Measurements from ENCODE around the gene NPPC.
"Not testable (repeated sequence)": the region's sequence is repeated elsewhere in the genome, so short reads cannot be mapped to it uniquely, and the experiment has no call there.

The NPPC gene

DNA sequence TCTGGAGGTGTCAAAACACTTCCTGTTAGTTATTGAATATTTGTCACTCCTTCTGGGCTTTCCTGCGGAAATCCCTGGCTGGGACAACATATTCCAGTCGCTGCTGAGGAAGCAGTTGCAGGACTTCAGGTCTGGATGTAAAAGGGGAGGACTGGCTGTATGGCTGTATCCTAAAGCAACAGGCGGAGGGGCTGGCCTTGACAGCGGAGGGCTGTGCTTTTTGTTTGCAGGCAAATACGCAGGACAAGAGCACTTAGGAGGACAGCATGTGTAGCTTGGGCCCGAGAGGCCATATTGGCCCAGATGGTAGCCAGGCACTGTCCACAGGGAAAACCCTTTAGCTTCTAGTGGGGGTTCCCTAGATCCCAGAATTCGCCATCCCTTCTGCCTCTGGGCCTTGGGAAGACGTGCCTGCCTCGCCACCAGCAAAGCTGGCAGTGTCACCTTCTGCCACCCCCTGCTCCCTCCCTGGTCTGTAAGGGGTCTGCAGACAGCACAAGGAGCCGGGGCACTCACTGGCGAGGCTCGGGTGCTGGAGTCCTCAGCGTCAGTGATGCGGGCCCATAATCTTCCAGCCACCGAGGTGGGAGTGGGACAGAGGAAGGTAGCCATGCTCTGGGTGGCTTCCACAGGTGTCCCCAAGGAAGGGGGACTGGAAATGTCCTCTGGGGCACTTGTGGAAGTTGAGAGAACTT lies 6.7 kb downstream of the NPPC start:
- DNase-seq: no peak

DNA sequence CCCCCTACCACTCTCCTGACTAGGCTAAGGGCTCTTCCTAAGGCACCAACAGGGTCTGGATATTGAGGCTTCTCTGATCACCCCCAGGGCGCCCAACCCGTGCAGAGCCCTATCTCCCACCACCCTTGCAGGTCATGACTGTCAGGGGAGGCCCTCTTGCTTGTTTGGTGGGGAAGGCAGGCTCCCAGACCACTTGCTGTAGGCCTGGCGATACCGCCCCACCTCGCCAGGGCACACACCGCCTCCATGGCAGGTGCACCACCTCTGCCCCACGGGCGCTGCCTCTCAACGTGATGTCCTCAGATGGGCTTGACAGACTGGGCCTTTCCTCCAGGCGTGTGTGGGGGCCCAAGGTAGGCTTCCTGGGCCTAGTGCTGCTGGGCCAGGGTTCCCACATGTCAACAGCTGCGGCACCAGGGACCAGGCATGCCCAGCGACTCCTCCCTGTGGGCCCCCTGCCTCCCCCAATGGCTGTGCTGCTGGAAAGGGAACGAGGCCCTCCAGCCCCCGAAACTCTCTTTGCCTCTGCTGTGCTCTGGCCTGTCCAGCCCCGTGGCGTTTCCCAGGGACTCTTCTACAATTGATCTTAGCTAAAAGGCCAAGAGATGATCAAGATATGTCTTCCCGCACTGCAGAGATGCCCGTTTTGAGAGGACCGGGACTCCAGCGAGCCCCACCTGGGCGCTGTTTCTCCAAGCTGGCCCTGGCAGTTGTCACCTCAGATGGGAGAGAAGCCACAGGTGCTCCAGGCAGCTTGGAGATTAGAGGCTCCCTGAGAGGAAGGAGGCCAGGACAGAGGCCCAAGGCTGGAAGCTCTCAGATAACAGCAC lies 7.5 kb downstream of the NPPC start:
- no peak for DNase-seq

DNA sequence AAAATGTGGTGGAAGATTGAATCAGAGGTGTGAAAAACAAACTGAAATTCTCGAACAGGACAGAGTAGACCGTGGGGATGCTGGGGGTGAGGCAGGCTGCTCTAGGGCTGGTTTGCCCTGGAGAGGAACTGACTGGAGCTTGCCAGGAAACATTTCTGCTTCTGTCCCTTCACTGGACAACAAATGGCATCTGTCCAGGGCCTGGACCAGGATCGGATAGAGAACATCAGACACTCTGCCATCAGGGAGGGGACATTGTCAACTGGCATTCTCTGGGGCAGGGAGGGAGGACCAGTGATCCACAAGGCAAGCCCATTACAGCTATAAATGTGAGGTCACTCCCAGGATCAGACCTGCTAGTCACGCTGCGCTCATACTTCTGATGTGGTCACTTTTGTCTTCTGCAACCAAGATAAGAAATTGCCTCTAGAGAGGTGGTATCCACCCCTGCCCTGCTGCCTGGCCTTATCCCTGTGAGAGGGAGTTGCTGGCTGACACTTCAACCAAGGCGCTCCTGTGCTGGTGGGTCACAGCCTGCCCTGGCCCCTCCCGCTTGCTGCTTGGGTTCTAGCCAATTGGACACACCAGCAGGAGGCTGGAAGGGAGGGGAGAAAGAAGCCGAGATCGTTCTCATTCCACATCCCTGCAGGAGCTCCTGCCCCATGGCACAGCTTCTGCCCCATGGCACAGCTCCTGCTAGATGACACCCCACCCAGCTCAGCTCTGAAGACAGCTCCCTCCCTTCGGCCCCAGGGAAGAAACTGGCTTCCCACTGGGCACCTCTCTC lies 8.7 kb downstream of the NPPC start:
- no peak for DNase-seq

DNA sequence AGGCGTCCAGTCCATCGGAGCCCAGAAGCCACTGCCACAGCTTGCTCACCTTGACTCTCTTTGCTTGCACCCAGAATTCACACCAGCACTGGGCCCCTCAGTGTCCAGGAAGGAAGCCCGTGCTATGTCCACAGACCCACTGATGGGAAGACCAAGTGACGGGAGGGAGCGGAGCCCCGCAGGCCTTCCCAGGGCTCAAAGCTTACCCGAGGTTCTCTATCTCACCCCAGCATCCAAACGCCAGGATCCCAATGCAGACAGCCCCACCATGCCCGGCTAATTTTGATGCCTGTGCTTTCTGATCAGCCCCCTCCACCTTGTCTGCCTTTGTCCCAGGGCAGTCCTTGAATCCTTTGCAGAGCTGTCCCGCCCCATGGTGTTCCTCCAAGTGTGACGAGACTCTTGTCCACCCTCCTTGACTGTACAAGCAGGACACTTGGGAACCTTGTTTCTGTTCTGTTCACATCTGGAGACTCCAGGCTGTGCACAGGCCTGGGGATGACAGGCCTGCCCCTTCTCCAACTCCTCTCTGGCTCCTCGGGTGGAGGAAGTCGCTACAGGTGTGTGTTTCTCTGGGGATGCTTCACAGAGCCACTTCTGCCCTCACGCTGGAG lies 12.0 kb downstream of the NPPC start:
- DNase-seq: no peak

DNA sequence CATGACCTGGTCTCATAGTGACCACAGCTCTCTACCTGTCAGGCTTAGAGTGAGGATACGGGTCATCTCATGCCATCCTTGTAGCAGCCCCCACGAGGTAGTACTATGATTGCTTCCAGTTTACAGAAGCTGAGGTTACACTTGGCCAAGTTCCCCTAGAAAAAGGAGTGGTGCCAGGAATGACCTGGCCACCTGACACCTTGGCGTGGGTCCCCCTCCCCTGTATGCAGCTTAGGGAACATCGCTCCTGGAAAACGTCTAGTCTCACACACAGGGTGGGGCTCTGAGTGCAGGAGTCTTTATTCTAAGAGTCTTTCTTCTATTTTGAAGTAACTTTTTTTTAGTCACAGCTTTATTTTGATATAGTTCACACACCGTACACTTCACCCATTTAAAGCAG lies 14.8 kb downstream of the NPPC start:
- no peak for DNase-seq

DNA sequence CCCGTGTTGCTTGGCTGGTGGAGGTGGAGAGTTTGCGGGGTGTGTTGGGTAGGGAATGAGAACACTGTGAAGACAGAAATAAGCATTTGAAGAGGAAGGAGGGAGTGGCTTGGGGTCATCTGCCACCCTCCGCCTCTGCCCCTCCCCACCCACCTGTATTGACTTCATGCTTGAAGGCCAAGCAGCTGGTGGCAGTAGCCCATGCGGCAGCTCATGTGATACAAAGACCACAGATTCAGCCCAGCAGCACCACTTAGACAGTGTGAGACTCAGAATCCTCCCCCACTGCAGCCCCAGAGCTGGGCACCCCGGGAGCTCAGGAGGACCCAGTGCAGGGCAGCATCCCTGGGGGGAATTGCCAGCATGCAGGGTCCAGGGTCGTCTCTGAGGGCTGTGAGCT lies 15.4 kb downstream of the NPPC start:
- no peak for DNase-seq

DNA sequence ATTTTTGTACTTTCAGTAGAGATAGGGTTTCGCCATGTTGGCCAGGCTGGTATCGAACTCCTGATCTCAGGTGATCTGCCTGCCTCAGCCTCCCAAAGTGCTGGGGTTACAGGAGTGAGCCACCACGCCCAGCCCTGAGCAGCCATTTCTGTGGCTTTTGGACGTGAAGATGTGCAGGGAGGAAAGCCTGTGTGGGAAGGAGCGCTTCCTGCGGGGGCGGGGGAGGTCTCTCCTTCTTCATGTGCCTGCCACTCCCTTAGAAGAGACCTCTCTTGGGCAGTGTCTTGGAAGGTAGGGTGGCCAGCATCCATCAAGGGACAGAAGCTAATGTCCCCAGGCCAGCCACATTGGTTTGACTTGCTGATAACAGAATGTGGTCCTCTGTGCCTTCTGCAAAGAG lies 16.0 kb downstream of the NPPC start:
- not testable (repeated sequence) for DNase-seq

DNA sequence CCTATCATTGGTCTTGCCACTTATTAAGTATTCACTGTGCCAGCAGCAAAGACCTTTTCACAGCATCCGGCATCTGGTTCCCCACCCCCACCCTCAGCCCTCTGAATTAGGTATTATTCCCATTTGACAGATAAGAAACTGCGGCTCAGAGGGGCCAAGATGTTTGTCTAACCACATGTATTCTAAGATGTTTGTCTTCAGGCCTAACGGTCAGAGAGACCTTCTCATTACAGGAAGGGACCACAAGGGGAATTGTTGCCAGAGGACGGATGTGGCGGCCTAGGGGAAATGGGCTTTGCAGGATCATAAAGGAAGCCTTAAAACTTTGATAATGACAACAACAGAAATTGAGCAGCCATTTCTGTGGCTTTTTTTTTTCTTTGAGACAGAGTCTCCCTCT lies 16.6 kb downstream of the NPPC start:
- DNase-seq: no peak

DNA sequence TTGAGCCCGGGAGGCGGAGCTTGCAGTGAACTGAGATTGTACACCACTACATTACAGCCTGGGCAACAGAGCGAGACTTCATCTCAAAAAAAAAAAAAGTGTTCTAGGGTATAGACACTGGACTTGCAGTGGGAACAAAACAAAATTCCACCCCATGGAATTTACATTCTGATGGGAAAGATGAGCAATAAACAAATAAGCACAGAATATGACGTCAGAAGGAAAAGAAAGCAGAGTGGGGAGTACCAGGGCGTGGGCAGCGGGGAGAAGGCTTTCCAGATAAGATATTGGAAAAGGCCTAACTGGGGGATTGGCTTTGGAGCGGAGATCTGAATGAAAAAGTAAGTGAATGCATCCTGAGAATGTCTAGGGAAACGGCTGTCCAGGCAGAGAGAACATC lies 17.6 kb downstream of the NPPC start:
- DNase-seq: no peak

DNA sequence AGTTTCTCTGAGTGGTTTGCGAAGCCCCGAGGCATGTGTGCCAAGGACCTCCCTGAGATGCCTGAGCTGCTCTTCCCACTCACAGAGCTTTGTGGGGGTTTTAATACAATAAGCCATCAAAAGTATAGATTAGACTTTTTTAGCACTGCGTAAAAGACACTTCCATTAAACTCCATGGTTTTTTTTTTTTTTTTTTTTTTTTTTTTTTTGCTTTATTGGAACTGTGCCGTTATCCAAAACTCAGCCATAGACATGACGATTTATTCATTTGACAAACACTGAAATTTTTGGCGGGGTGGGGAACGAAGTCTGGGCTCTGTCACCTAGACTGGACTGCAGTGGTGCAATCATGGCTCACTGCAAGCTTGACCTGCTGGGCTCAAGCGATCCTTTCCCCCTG lies 18.4 kb downstream of the NPPC start:
- no peak for DNase-seq

DNA sequence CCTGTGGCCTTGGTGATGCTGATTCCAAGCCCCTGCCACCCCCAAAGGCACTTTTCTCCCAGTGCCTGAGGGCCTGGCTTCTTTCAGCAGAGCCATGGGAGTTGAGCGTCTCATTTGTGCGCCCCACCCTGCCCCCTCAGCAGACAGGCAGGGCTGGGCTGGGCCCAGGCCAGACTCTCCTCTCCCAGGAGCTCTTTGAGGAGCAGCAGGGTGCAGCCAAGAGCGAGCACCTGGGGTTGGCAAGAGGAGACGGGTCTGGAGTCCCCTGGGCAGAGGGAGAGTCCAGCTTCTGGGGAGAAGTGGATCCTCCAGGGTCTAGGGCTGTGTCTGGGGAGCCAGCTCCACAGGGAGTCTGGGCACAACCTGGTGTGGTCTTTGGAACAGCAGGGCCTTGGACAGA lies 21.2 kb downstream of the NPPC start:
- no peak for DNase-seq

DNA sequence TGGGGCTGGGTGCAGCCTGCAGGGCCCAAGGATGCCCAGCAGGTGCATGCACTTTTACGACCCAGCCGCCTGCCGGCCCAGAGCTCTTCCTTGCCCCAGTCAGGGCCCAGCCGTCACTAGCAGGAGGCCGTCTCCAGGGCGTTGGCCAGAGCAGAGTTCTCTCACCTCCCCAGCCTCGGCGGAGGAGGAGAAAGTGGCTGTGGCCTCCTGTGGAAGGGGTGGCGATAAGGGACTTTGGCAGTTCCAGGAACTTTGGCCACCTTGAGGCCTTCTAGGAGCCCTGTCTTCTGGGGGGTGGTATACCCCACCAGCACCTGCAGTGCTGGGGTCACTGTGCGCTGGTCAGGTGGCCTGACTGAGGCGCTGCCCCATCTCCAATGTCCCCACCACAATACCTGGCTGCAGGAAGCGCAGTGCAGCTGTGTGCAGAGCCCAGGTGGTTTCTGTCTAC lies 22.0 kb downstream of the NPPC start:
- no peak for DNase-seq

DNA sequence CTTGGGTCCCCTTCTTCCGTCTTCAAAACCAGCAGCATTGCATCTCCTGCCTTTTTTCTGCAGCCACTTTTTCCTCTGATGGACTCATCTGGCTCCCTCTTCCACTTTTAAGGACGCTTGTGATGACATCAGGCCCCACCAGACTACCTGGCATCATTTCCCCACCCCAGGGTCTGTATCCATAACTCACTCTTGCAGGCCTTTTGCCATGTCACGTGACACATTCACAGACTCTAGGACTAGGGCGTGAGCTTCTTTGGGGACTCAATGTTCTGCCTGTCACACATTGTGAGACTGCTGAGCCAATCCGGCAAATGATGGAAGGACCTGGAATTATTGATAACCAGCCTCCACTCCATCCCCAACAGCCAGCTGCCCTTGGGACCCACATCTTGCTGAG lies 23.6 kb downstream of the NPPC start:
- no peak for DNase-seq

DNA sequence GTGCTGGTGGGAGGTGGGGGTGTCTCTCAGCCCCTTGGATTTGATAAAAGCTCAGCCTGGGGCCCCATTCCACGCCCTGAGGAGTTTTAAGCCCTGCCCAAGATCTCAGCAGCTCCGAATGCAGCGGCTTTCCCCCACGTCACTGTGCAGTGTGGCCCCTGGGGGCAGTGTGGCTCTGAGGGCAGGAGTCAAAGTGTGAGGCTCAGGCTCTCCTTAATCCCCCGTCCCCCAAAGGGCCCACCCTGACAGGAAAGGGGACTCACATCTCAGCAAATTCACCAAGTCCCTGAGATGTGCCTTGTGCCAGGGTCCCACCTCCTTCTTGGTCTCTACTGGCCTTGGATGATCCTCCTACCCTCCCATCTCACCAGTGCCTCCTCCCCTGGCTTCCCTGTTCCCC lies 25.2 kb downstream of the NPPC start:
- no peak for DNase-seq

DNA sequence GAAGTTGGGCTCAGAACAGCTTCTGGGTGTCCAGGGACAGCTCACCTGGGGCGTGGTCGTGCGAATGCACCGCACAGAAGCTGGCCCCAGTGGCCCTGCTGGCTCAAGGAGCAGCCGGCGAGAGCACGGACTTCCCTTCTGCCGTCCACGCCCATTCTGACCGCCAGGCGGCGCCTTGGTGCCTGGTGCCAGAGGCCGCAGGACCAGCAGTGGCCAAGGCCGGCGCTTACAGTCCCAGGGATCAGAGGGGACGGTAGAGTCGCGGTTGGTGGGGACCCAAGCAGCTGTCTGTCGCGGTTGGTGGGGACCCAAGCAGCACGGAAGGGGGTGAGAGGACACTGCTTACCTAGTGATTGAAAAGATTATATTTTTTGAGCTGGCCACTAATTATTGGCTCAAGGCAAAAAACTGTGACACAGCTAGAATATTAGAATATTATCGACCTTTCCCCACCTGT lies 25.7 kb downstream of the NPPC start:
- DNase-seq: peak; percentile 51

DNA sequence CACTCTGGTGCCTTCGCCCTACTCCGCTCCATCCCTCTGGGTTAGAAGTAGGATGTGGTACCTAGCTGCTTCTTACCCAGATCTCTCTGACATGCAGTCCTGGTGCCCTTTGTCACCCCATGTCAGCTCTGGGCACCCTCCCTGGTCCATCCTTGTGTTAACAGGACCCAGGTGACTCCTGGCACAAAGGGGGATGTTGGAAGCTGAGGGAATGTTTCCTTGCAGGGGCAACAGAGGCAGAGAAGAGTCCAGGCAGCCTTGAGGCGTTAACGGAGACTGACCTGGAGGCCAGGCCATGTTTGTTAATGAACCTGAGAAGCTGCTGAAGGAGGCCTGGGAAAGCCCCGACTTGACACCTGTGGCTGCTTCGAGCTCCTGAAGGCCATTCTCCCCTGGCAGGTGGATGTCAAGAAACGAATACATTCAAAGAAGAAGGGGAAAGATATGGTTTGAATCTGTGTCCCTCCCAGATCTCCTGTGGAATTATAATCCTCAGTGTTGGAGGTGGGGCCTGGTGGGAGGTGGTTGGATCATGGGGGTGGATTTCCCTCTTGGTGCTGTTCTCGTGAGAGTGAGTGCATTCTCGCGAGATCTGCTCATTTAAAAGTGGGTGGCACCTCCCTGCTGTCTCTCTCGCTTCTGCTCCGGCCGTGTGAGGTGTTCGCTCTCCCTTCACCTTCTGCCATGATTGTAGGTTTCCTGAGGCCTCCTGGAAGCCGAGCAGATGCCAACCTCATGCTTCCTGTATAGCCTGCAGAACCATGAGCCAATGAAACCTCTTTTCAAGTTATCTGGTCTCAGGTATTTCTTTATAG lies 31.4 kb downstream of the NPPC start:
- DNase-seq: no peak

DNA sequence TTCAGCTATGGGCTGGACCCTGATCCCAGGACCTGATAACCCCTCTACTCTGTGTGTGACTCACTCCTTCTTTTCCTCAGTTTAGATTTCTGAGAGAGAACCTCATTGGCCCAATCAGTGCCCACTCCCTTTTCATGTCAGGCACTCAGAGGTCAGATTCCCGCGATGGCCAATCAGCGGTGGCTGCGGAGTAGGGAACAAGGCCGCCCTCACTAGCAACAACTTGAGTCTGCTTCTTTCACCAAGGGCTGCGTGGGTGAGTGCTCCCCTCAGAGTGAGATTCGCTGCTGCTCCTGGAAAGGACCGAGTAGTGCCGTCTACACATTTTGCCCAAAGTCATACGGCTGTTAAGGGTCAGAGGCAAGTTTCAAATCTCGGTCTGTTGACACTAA lies 34.7 kb downstream of the NPPC start:
- DNase-seq: no peak

DNA sequence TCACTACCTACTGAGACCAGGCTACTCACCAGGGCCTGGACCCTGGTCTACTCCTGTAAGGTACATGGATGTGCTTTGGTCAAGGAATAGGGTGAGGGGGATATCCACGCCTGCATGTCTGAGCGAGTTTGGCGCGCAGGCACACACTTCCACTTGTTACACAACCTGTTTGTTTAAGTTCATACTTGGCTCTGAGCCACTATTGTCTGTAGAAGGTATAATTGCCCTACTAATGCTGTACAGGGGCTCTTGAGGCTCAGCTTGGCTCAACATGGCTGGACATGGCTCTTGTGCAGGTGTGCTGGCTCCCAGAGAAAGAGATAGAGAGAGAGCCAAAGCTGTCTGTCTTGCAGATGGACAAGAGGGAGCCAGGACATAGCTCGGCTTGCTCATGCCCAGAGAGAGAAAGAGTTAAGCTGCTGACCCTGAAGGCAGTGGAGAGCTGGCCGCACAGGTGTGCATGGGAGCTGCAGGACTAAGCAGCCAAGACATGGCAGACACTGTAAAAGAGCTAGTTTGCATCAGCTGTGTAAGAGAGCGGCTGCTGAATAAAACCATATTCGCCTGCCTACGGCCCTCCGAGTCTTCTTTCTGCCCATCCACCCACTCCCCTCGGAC lies 35.2 kb downstream of the NPPC start:
- DNase-seq: no peak

DNA sequence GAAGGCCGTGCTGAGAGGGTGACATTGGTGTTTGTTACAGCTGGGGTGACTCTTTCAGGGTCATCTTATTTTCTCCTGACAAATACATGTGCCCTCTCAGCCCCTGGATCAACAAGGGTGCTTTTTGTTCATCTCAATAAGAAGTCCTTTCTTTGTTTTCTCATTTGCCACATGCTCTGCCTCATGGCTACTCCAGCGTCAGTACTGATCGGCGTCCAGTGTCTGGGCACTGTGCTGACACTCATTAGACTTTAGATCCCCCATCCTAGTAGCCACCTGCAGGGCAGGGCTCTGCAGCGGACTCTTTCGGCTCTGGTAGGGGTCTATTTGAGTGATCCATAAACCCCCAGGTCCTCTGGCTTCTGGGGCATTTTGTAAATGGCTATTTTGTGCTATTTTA lies 38.4 kb downstream of the NPPC start:
- no peak for DNase-seq

DNA sequence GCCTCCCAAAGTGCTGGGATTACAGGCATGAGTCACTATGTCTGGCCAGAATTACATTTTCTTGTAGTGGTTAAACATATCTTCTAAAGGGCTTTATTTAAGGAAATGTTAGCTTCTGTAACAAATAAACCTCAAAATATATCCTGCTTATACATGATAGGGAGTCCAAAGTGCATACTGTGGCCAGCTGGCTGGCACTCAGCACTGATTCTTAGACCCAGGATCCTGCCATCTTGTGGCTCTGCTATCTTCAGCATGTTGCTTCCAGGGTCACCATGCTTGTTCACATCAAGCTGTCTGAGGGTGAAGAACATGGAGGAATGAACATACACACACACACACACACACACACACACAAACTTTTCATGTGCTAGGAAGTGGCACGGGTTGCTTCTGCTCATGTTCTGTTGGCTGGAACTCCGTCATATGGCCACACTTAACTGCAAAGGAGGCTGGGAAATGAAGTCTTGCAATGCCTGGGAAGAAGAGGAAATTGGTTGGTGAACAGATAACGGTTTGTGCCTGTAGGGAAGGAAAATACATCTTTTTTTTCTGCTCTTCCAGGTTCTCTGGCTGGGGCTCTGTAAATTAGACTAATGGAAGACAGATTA lies 40.0 kb downstream of the NPPC start:
- DNase-seq: no peak

DNA sequence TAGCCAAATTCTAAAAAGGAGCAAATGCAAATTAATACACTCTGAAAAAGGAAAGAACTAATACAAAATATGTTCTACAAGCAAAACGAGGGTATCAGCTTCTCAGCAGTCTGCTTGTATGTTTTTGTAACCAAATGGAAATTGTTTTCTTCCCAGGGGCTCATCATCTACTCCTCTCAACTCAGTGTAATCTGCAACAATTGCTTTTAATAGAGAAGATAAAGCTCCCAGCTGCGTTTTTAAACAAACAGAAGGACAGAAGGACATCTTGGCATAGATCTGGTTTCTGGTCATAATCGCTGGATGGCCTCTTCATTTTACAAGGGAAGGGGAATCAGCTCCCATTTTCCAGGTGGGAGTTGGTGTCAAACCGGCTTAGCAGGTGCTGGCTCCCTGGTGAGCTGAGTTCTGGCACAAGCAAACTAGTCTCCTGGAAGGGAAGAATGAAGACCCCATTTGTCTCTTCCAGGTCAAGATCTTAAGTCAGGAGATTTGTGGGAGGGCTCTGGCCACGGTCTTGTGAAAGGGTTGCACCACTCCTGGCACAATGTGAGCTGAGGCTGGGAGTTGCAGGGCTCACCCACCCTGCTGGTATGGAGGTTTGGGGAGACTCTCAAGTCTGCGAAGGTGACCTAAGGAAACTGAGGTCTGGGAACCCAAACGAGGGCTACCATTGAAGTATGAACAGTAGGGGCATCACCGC lies 41.6 kb downstream of the NPPC start:
- DNase-seq: no peak
